ENCODE data around the gene RASGRF2.
A peak's percentile ranks its signal among the peaks of the same experiment; 100 is the strongest.

The RASGRF2 gene

GRCh38 chr5:81194633-81195334 is 234.6 kb downstream of the RASGRF2 start:
- TF ChIP-seq, protein P1, sequence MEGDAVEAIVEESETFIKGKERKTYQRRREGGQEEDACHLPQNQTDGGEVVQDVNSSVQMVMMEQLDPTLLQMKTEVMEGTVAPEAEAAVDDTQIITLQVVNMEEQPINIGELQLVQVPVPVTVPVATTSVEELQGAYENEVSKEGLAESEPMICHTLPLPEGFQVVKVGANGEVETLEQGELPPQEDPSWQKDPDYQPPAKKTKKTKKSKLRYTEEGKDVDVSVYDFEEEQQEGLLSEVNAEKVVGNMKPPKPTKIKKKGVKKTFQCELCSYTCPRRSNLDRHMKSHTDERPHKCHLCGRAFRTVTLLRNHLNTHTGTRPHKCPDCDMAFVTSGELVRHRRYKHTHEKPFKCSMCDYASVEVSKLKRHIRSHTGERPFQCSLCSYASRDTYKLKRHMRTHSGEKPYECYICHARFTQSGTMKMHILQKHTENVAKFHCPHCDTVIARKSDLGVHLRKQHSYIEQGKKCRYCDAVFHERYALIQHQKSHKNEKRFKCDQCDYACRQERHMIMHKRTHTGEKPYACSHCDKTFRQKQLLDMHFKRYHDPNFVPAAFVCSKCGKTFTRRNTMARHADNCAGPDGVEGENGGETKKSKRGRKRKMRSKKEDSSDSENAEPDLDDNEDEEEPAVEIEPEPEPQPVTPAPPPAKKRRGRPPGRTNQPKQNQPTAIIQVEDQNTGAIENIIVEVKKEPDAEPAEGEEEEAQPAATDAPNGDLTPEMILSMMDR (IDR thresholded peaks at IDR 0.05) = peak; percentile 96

DNA sequence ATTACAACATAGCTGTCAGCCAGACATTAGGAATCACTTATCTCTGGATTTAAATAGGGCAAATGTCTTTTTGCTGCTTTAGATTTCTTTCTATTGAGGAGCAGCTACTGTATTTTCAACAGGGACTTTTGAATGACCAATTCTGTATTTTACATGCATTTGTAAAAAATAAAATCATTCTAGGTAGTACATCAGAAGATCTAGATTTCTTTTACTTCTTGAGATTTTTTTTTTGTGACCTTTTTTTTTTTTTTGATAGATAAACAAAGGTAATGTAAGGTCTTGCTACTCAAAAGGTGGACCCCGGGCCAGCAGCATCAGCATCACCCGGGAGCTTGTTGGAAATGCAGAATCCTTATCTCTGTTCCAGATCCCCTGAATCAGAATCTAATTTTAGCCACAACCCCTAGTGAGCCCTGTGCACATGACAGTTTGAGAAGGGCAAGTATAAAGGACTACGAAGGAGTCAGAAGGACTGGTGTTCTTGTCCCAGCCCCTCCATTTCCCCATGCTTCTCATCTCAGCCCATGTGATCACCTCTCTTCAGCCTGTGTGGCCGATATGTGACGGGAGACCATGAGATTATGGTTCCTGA is 235.3 kb downstream of the RASGRF2 start:
- TF ChIP-seq, protein P1 (IDR thresholded peaks at IDR 0.05) = no peak

DNA sequence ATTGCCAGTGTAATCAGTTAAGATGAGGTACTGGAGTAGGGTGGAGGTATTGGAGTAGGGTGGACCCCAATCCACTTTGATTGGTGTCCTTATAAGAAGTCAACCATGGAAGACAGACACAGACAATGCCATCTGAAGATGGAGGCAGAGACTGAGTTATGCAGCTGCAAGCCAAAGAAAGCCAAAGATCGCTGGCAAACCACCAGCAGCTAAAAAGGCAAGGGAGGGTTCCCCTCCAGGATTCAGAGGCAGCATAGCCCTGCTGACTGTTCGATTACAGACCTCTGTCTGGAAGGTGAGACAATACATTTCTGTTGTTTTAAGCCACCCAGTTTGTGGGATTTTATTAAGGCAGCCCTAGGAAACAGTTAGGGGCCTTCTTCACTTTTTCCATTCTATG is 242.5 kb downstream of the RASGRF2 start:
- TF ChIP-seq, protein P1 (IDR thresholded peaks at IDR 0.05) = no peak

DNA sequence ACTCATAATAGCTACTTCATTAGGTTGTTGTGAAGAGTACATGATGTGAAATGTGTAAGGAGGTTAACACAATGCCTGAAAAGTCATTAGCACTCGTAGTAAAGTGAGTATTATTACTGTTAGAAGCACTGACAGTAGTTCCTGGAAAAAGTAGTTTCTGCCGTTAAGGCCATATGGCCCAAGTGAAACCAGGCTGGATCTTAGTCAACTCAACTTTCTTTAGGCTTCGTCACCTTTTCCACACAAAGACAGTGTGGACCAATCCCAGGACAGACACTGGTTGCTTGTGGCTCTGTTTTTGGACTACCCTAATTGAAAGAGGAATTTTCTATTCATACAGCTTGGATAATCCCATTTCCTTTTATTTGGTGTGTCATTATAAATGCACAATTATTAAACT is 243.6 kb downstream of the RASGRF2 start:
- TF ChIP-seq, protein P1 (IDR thresholded peaks at IDR 0.05) = no peak

- TF ChIP-seq, protein P1 (IDR thresholded peaks at IDR 0.05) = no peak
Observed at GRCh38 chr5:81204205-81204604, 244.0 kb downstream of the RASGRF2 start.

DNA sequence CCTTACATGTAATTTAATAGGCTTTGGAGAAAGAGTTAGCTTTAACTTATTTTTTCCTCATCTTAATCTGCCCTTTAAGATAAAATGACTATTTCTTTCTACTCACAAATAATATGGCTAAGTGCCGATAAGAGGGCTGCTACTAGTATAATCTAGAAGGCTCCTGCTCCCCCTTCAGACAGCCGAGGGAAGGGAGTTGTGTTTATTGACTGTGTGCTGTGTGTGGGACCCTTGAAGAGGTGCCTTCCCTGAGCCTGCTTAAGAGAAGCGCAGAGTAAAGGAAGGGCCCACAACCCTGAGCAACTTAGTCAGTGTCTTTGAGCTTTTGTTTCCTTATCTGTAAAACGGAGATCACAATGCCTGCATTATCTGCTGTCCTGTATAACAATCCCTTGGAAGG is 244.9 kb downstream of the RASGRF2 start:
- TF ChIP-seq, protein P1 (IDR thresholded peaks at IDR 0.05) = no peak

GRCh38 chr5:81207009-81207408 is 246.8 kb downstream of the RASGRF2 start:
- TF ChIP-seq, protein P1 (IDR thresholded peaks at IDR 0.05) = peak; percentile 22; the same call in 1 of the 2 replicates
